ENCODE results near the gene CAV2. TPM values are rescaled to one million over a fixed set of nuclear protein-coding genes. Genes with fewer than 3 reads are reported as not detected.
A peak's percentile ranks its signal among the peaks of the same experiment; 100 is the strongest.

CAV2 gene
- total RNA-seq, 2 donors from 2014 or later: 93.8 to 157 TPM

GRCh38 chr7:116554911-116555310 is 55.4 kb downstream of the CAV2 start:
- H3K4me3 ChIP-seq: no peak overlapping the region
- DNase-seq (ENCODE audit: low spot score) (no peak), ATAC-seq (ENCODE audit: insufficient number of reproducible peaks, low FRiP score, low read depth) (no peak)
- TF ChIP-seq CTCF (IDR thresholded peaks at IDR 0.05): no peak
- H3K27me3 ChIP-seq (replicated peaks; ENCODE audit: insufficient read depth): no peaks in the 10 kb centered on the region
- H3K27ac ChIP-seq: peak overlapping the region; percentile 61 to 71
- H3K36me3 ChIP-seq: peaks cover 16% of the 10 kb centered on the region
- H3K4me1 ChIP-seq (ENCODE audit: control insufficient read depth in 1 of 2, low read depth in 2 of 2): peaks cover 33 to 79% of the 10 kb centered on the region in 2 donors
- H3K9me3 ChIP-seq: no peaks in the 10 kb centered on the region

GRCh38 chr7:116557066-116557585 is 57.6 kb downstream of the CAV2 start:
- no peak overlapping the region for H3K4me3 ChIP-seq

GRCh38 chr7:116557901-116558300 is 58.4 kb downstream of the CAV2 start:
- no peak for TF ChIP-seq CTCF (IDR thresholded peaks at IDR 0.05)
- ATAC-seq (ENCODE audit: insufficient number of reproducible peaks, low FRiP score, low read depth) (no peak), DNase-seq (ENCODE audit: low spot score) (no peak)
- Histone ChIP-seq H3K27ac (peak overlapping the region; percentile 71 to 81), H3K4me3 (no peak overlapping the region), H3K9me3 (no peaks in the 10 kb centered on the region), H3K4me1 (ENCODE audit: control insufficient read depth in 1 of 2, low read depth in 2 of 2) (peaks cover 50 to 87% of the 10 kb centered on the region in 2 donors), H3K27me3 (replicated peaks; ENCODE audit: insufficient read depth) (no peaks in the 10 kb centered on the region), H3K36me3 (peaks cover 10% of the 10 kb centered on the region)

More at GRCh38 chr7:116557066-116557585, 57.6 kb downstream of the CAV2 start:
- peak overlapping the region; percentile 71 to 81 for H3K27ac ChIP-seq
- H3K9me3 ChIP-seq: no peaks in the 10 kb centered on the region
- DNase-seq (ENCODE audit: low spot score): no peak
- peaks cover 47 to 88% of the 10 kb centered on the region in 2 donors for H3K4me1 ChIP-seq (ENCODE audit: control insufficient read depth in 1 of 2, low read depth in 2 of 2)
- no peaks in the 10 kb centered on the region for H3K27me3 ChIP-seq (replicated peaks; ENCODE audit: insufficient read depth)
- no peak for ATAC-seq (ENCODE audit: insufficient number of reproducible peaks, low FRiP score, low read depth)
- no peak for TF ChIP-seq CTCF (IDR thresholded peaks at IDR 0.05)
- peaks cover 10% of the 10 kb centered on the region for H3K36me3 ChIP-seq

Other genes with a start within 250 kb of the CAV2 start
- gene CAV1, start 25.3 kb downstream of the CAV2 start, total RNA-seq: 100 to 1,000 TPM; 194 to 210 TPM
- 10 to 100 TPM; 15.8 to 18.6 TPM for gene MET, start 172.5 kb downstream of the CAV2 start, total RNA-seq

All from thoracic aorta (tissue), 2 donors.